Endothelial cell of umbilical vein (primary cell): ENCODE measurements around the gene DIP2C.

Experiments
- CTCF ChIP-seq, 2 donors: IDR thresholded peaks; 1 replicate in 1 of 2; 2 replicates in 1 of 2; pipeline ENCODE4 v1.5.1; 2011; ENCODE audit warnings: low read length in 2 of 2, mild to moderate bottlenecking in 2 of 2, moderate library complexity in 2 of 2, control low read depth in 1 of 2, inconsistent platforms in 1 of 2, low read depth in 1 of 2; ENCODE audit not compliant: insufficient read depth in 1 of 2; ENCODE audit errors: extremely low read depth in 1 of 2
- MYC ChIP-seq: IDR thresholded peaks from one replicate; pipeline ENCODE4 v1.6.1; 2011; ENCODE audit warnings: mild to moderate bottlenecking, low read depth, low read length
- POLR2AphosphoS5 ChIP-seq: IDR thresholded peaks from 2 replicates; pipeline ENCODE4 v1.6.1; 2012; ENCODE audit warnings: low read depth, mild to moderate bottlenecking, control low read depth, low read length, moderate library complexity; ENCODE audit not compliant: insufficient read depth

- TF ChIP-seq CTCF (IDR thresholded peaks at IDR 0.05; ENCODE audit: extremely low read depth in 1 of 2, insufficient read depth in 1 of 2, low read depth in 1 of 2, low read length in 2 of 2) (no peak), POLR2AphosphoS5 (no peak), MYC (no peak)
These were observed 5.9 kb upstream of the DIP2C start for GRCh38 chr10:695396-695795.
